Parathyroid adenoma (tissue), 2 donors: ENCODE data around the gene ZCCHC8.

Experiments
- H2AFZ ChIP-seq: fragments of 300-600 bp; sonication (generic); one replicate; pipeline ENCODE4 v1.7.0; 2017; ENCODE audit warnings: antibody characterized with exemption, mild to moderate bottlenecking
- H3K27ac ChIP-seq: fragments of 300-600 bp; sonication (generic); one replicate; pipeline ENCODE4 v1.7.0; 2017
- H3K27me3 ChIP-seq: fragments of 300-600 bp; sonication (generic); one replicate; pipeline ENCODE4 v1.7.0; 2017; ENCODE audit warnings: low read length; ENCODE audit not compliant: control insufficient read depth, insufficient read depth
- H3K36me3 ChIP-seq: fragments of 300-600 bp; sonication (generic); one replicate; pipeline ENCODE4 v1.7.0; 2017; ENCODE audit warnings: low read length; ENCODE audit not compliant: control insufficient read depth, insufficient read depth
- H3K4me1 ChIP-seq: fragments of 300-600 bp; sonication (generic); one replicate; pipeline ENCODE4 v1.7.0; 2017; ENCODE audit warnings: control low read depth
- H3K4me2 ChIP-seq: fragments of 300-600 bp; sonication (generic); one replicate; pipeline ENCODE4 v1.7.0; 2017; ENCODE audit warnings: low read length
- H3K4me3 ChIP-seq: fragments of 300-600 bp; sonication (generic); one replicate; pipeline ENCODE4 v1.7.0; 2017; ENCODE audit warnings: low read depth, low read length
- H3K79me2 ChIP-seq: fragments of 300-600 bp; sonication (generic); one replicate; pipeline ENCODE4 v1.7.0; 2017; ENCODE audit warnings: control low read depth
- H3K9ac ChIP-seq: fragments of 300-600 bp; sonication (generic); one replicate; pipeline ENCODE4 v1.7.0; 2017; ENCODE audit warnings: mild to moderate bottlenecking
- H3K9me3 ChIP-seq: fragments of 300-600 bp; sonication (generic); one replicate; pipeline ENCODE4 v1.7.0; 2017; ENCODE audit warnings: low read length; ENCODE audit not compliant: control insufficient read depth
- CTCF ChIP-seq: fragments of 300-600 bp; sonication (generic); IDR thresholded peaks from one replicate; pipeline ENCODE4 v1.7.0; 2017; ENCODE audit warnings: antibody characterized with exemption, mild to moderate bottlenecking
- donor health status: primary hyperparathyroidism.

The ZCCHC8 gene

GRCh38 chr12:122537021-122537420 lies 36.3 kb upstream of the ZCCHC8 start:
- H3K9ac ChIP-seq, result no peak overlapping the region
- no peaks in the 10 kb centered on the region for H3K4me1 ChIP-seq
- no peak overlapping the region for H2AFZ ChIP-seq
- no peak for TF ChIP-seq CTCF
- H3K27me3 ChIP-seq, result no peaks in the 10 kb centered on the region
- H3K4me3 ChIP-seq, result no peak overlapping the region
- H3K4me2 ChIP-seq, result no peak overlapping the region
- no peaks in the 10 kb centered on the region for H3K9me3 ChIP-seq
- no peak overlapping the region for H3K27ac ChIP-seq
- no peaks in the 10 kb centered on the region for H3K36me3 ChIP-seq
- no peaks in the 10 kb centered on the region for H3K79me2 ChIP-seq

- Histone ChIP-seq H3K4me3 (no peak overlapping the region), H3K9me3 (no peaks in the 10 kb centered on the region), H3K27me3 (no peaks in the 10 kb centered on the region)
Observed at GRCh38 chr12:122533856-122534255, 33.1 kb upstream of the ZCCHC8 start.

GRCh38 chr12:122528992-122529391 lies 28.3 kb upstream of the ZCCHC8 start:
- no peak overlapping the region for H2AFZ ChIP-seq
- TF ChIP-seq CTCF, result no peak
- no peak overlapping the region for H3K27ac ChIP-seq
- H3K9ac ChIP-seq, result no peak overlapping the region
- no peaks in the 10 kb centered on the region for H3K27me3 ChIP-seq
- peaks cover 20% of the 10 kb centered on the region for H3K79me2 ChIP-seq
- H3K9me3 ChIP-seq, result no peaks in the 10 kb centered on the region
- no peak overlapping the region for H3K4me2 ChIP-seq
- H3K4me1 ChIP-seq, result no peaks in the 10 kb centered on the region
- no peak overlapping the region for H3K4me3 ChIP-seq
- H3K36me3 ChIP-seq, result no peaks in the 10 kb centered on the region

More at GRCh38 chr12:122533856-122534255, 33.1 kb upstream of the ZCCHC8 start:
- H3K27ac ChIP-seq, result no peak overlapping the region
- no peak overlapping the region for H3K9ac ChIP-seq
- no peaks in the 10 kb centered on the region for H3K36me3 ChIP-seq
- no peak overlapping the region for H3K4me2 ChIP-seq
- no peaks in the 10 kb centered on the region for H3K4me1 ChIP-seq
- no peak for TF ChIP-seq CTCF
- H2AFZ ChIP-seq, result no peak overlapping the region
- no peaks in the 10 kb centered on the region for H3K79me2 ChIP-seq

GRCh38 chr12:122528582-122528981 lies 27.9 kb upstream of the ZCCHC8 start:
- H3K27ac ChIP-seq, result no peak overlapping the region
- no peak for TF ChIP-seq CTCF

GRCh38 chr12:122527478-122527944 lies 26.8 kb upstream of the ZCCHC8 start:
- Histone ChIP-seq H3K36me3 (no peaks in the 10 kb centered on the region), H3K9me3 (no peaks in the 10 kb centered on the region), H2AFZ (peak overlapping the region; percentile 79), H3K4me1 (peaks cover 5% of the 10 kb centered on the region), H3K4me2 (peak overlapping the region; percentile 71), H3K27me3 (no peaks in the 10 kb centered on the region), H3K4me3 (peak overlapping the region; percentile 64), H3K79me2 (peaks cover 27% of the 10 kb centered on the region), H3K27ac (peak overlapping the region; percentile 98), H3K9ac (no peak overlapping the region)
- no peak for TF ChIP-seq CTCF

More at GRCh38 chr12:122528582-122528981, 27.9 kb upstream of the ZCCHC8 start:
- H2AFZ ChIP-seq, result no peak overlapping the region
- H3K27me3 ChIP-seq, result no peaks in the 10 kb centered on the region
- H3K4me1 ChIP-seq, result no peaks in the 10 kb centered on the region
- H3K4me3 ChIP-seq, result no peak overlapping the region
- peaks cover 22% of the 10 kb centered on the region for H3K79me2 ChIP-seq
- H3K4me2 ChIP-seq, result no peak overlapping the region
- no peaks in the 10 kb centered on the region for H3K36me3 ChIP-seq
- no peak overlapping the region for H3K9ac ChIP-seq
- no peaks in the 10 kb centered on the region for H3K9me3 ChIP-seq
